GM21786 (cell line): ENCODE measurements around the gene C1QBP.
"Not testable (repeated sequence)": the region's sequence is repeated elsewhere in the genome, so short reads cannot be mapped to it uniquely, and the experiment has no call there.

Experiments
- ATAC-seq: cut with Tn5 transposase; IDR thresholded peaks from one replicate; pipeline ENCODE4 v1.9.1; 2021; ENCODE audit not compliant: unreplicated experiment

Gene C1QBP, protein sequence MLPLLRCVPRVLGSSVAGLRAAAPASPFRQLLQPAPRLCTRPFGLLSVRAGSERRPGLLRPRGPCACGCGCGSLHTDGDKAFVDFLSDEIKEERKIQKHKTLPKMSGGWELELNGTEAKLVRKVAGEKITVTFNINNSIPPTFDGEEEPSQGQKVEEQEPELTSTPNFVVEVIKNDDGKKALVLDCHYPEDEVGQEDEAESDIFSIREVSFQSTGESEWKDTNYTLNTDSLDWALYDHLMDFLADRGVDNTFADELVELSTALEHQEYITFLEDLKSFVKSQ

DNA sequence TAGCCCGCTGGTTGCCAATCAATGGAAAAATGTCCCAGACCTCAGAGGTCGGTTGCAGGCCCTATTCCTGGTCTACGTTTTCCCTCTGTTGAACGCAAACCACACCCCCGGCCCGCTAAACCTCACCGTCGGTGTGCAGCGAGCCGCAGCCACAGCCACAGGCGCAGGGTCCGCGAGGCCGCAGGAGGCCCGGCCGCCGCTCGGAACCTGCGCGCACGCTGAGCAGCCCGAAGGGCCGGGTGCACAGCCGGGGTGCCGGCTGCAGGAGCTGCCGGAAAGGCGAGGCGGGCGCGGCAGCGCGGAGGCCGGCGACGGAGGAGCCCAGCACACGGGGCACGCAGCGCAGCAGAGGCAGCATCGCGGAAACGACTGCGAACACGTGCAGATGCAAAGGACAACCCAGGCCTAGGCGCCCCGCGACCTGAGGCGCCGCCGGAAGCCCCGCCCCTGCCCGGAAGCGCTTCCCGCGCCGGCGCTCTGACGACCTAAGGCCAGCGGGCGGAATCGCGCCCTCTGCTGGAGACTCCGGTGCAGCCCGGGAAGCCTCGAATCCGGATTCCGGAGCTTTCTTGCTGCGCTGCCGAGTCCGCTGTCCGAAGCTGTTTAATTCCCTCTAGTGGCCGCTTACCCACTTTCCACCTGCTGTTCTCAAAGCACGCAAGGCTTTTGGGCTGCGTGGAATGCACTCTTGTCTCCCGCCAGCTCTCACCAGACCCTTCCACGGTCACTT, at the start of gene C1QBP:
Gene C1QBP (minus strand): TSS at position 440 of the 730 bp plus-strand sequence. CDS start 82 bp downstream, at position 358.
- peak; percentile 79 for ATAC-seq

DNA sequence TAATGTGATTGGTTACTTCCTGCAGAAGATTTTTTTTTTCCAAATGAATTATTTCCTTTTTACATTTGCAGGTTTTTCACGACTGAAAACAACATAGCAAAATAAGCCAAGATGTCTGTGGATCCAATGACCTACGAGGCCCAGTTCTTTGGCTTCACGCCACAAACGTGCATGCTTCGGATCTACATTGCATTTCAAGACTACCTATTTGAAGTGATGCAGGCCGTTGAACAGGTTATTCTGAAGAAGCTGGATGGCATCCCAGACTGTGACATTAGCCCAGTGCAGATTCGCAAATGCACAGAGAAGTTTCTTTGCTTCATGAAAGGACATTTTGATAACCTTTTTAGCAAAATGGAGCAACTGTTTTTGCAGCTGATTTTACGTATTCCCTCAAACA, 49.8 kb upstream of the C1QBP start:
- no peak for ATAC-seq

GRCh38 chr17:5486206-5487124, 47.5 kb upstream of the C1QBP start, which contains the start of gene MIS12:
Gene MIS12, plus strand, starts transcription at chr17:5486566. Its CDS starts 2,297 bp downstream, at chr17:5488863.
- ATAC-seq = peak; percentile 86

- peak; percentile 17 for ATAC-seq
Measured at GRCh38 chr17:5485270-5486205, 46.6 kb upstream of the C1QBP start, which contains the start of gene DERL2. Gene DERL2, minus strand, starts transcription at chr17:5486178. Its CDS starts 17 bp downstream, at chr17:5486161.

GRCh38 chr17:5481451-5481850, 42.5 kb upstream of the C1QBP start:
- no peak for ATAC-seq

- ATAC-seq = no peak
Measured at GRCh38 chr17:5480962-5481361, 42.0 kb upstream of the C1QBP start.

- ATAC-seq = no peak
Measured at GRCh38 chr17:5478992-5479391, 40.0 kb upstream of the C1QBP start.

- no peak for ATAC-seq
Measured at GRCh38 chr17:5473906-5474305, 35.0 kb upstream of the C1QBP start.

GRCh38 chr17:5472511-5472910, 33.6 kb upstream of the C1QBP start:
- ATAC-seq = no peak

- no peak for ATAC-seq
Measured at GRCh38 chr17:5468075-5468473, 29.1 kb upstream of the C1QBP start.

GRCh38 chr17:5467416-5467815, 28.5 kb upstream of the C1QBP start:
- no peak for ATAC-seq

DNA sequence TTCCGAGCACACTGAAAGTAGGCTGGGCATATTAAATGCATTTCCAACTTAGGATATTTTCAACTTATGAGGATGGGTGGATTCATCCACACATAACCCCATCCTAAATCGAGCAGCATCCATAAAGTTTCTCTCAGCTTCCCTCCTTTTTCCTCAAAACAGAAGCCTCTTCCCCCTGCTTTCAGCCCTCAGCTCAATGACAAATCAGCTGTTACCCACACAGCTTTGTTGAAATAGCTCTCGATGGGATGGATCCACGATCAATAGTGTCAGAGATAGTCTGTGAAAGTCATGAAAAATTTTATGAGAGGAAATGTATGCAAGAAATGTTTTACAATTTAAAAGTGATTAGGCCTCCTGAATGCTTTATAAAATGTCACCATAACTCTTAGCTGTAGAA, 27.3 kb upstream of the C1QBP start:
- ATAC-seq = no peak

DNA sequence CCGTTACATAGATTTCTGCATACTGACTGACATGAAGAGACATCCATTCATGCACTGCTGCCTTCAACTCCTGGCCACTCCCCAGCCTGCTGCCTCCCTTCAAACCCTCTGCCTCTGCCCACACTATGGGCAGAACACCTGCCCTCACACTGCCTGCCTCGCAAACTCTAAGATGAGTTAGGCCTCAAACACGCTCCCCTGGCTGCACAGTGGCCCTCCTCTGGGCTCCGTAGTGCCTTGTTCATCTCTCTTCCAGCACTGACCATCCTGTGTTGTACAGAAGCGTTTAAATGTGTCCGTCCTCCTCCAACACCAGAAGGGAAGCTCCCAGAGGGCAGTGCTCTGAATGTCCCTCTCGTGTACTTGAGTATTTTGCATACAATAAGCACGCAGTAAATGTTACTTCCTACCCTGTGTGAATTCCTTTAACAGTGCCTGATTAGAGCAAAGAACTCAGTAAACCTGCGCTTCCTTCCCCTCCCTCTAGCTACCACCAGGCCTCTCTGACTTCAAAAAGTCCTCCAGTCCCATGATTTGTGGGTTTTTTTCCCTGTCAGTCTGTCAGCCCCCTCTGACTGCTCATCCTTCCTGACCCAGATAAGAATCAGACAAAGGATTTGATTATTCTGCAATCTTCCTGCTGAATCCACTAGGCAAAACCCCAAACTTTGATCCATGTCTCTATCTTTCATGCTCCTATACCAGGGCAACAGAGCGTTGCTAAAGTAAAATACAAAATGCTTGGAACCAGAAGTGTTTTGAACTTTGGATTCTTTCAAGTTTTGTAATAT, 26.0 kb upstream of the C1QBP start:
- no peak for ATAC-seq

GRCh38 chr17:5446786-5447185, 7.8 kb upstream of the C1QBP start:
- ATAC-seq = no peak

- ATAC-seq = no peak
Measured at GRCh38 chr17:5444209-5444608, 5.3 kb upstream of the C1QBP start.

GRCh38 chr17:5443728-5444127, 4.8 kb upstream of the C1QBP start:
- ATAC-seq = no peak

- no peak for ATAC-seq
Measured at GRCh38 chr17:5439446-5439764, 450 bp upstream of the C1QBP start.

GRCh38 chr17:5437721-5438317, 1.1 kb downstream of the C1QBP start:
- ATAC-seq = no peak

- ATAC-seq = not testable (repeated sequence)
Measured at GRCh38 chr17:5435781-5436315, 3.1 kb downstream of the C1QBP start.
